PC-9 (cell line): ENCODE measurements around the gene MED6.

Experiments
- CTCF ChIP-seq: fragments of 200-600 bp; sonication (generic); conservative IDR thresholded peaks from 2 replicates; pipeline ENCODE4 v1.6.1; 2017; ENCODE audit warnings: mixed run types, antibody characterized with exemption, mild to moderate bottlenecking, moderate library complexity
- EZH2 ChIP-seq: fragments of 200-600 bp; sonication (generic); IDR thresholded peaks from 2 replicates; pipeline ENCODE4 v1.8.0; 2017; ENCODE audit warnings: antibody characterized with exemption, low read depth

- TF ChIP-seq CTCF (no peak), EZH2 (no peak)
Observed at GRCh38 chr14:70536830-70537229, 63.6 kb downstream of the MED6 start.
